ENCODE measurements around the gene PRPF40A.

The PRPF40A gene

GRCh38 chr2:152651834-152652233 lies 65.4 kb downstream of the PRPF40A start:
- no peaks in the 10 kb centered on the region for H3K4me1 ChIP-seq (ENCODE audit: control insufficient read depth, insufficient read depth, low read length)
- no peak for TF ChIP-seq ZNF433 (tag by site-specific recombination; IDR thresholded peaks at IDR 0.05; ENCODE audit: low read depth)
- no peak for TF ChIP-seq ZNF585B (tag by site-specific recombination; IDR thresholded peaks at IDR 0.05)
- TF ChIP-seq ZNF707 (tag by site-specific recombination; IDR thresholded peaks at IDR 0.05), result no peak
- TF ChIP-seq ZNF157 (tag by site-specific recombination; IDR thresholded peaks at IDR 0.05), result no peak
- no peak for TF ChIP-seq PRDM10 (tag by site-specific recombination; IDR thresholded peaks at IDR 0.05)
- no peak for TF ChIP-seq ZNF843 (tag by site-specific recombination; IDR thresholded peaks at IDR 0.05)
- no peak for TF ChIP-seq ZNF621 (tag by site-specific recombination; IDR thresholded peaks at IDR 0.05)
- TF ChIP-seq ZNF677 (tag by site-specific recombination; IDR thresholded peaks at IDR 0.05), result no peak
- TF ChIP-seq, protein P1, sequence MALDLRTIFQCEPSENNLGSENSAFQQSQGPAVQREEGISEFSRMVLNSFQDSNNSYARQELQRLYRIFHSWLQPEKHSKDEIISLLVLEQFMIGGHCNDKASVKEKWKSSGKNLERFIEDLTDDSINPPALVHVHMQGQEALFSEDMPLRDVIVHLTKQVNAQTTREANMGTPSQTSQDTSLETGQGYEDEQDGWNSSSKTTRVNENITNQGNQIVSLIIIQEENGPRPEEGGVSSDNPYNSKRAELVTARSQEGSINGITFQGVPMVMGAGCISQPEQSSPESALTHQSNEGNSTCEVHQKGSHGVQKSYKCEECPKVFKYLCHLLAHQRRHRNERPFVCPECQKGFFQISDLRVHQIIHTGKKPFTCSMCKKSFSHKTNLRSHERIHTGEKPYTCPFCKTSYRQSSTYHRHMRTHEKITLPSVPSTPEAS (tag by site-specific recombination; IDR thresholded peaks at IDR 0.05), result no peak
- no peak for TF ChIP-seq REST (tag by site-specific recombination; IDR thresholded peaks at IDR 0.05)
- TF ChIP-seq ZNF155 (tag by site-specific recombination; IDR thresholded peaks at IDR 0.05), result no peak
- no peak for TF ChIP-seq ZNF776 (tag by site-specific recombination; IDR thresholded peaks at IDR 0.05; ENCODE audit: borderline replicate concordance)
- TF ChIP-seq ZFP3 (tag by site-specific recombination; IDR thresholded peaks at IDR 0.05; ENCODE audit: low read depth), result no peak
- TF ChIP-seq ZNF324 (tag by site-specific recombination; IDR thresholded peaks at IDR 0.05), result no peak
- TF ChIP-seq GLI4 (tag by site-specific recombination; IDR thresholded peaks at IDR 0.05), result no peak
- TF ChIP-seq, protein P2, sequence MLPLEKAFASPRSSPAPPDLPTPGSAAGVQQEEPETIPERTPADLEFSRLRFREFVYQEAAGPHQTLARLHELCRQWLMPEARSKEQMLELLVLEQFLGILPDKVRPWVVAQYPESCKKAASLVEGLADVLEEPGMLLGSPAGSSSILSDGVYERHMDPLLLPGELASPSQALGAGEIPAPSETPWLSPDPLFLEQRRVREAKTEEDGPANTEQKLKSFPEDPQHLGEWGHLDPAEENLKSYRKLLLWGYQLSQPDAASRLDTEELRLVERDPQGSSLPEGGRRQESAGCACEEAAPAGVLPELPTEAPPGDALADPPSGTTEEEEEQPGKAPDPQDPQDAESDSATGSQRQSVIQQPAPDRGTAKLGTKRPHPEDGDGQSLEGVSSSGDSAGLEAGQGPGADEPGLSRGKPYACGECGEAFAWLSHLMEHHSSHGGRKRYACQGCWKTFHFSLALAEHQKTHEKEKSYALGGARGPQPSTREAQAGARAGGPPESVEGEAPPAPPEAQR (tag by site-specific recombination; IDR thresholded peaks at IDR 0.05), result no peak
- TF ChIP-seq ZNF792 (tag by site-specific recombination; IDR thresholded peaks at IDR 0.05), result no peak
- no peak for TF ChIP-seq ZNF354C (tag by site-specific recombination; IDR thresholded peaks at IDR 0.05; ENCODE audit: borderline replicate concordance, low read depth)
- no peak for TF ChIP-seq ZNF138 (tag by site-specific recombination; IDR thresholded peaks at IDR 0.05; ENCODE audit: borderline replicate concordance)
- TF ChIP-seq PATZ1 (tag by site-specific recombination; IDR thresholded peaks at IDR 0.05), result no peak
- no peaks in the 10 kb centered on the region for H3K9me3 ChIP-seq (ENCODE audit: control insufficient read depth, insufficient read depth, low read depth, low read length)
- no peak overlapping the region for H3K27ac ChIP-seq (ENCODE audit: extremely low read depth, low read depth, low read length)
- H3K36me3 ChIP-seq (ENCODE audit: control insufficient read depth in 2 of 2, insufficient read depth in 1 of 2, low read length in 2 of 2), result peaks cover 41 to 80% of the 10 kb centered on the region in 2 experiments
- POLR2A ChIA-PET, result no interaction called here
- CTCF ChIA-PET, result interaction anchor here (1.6 kb wide), 1 partner anchor 64 kb away, joined by 4 read pairs; no protein-coding TSS in a partner anchor
- no peak overlapping the region for H3K4me3 ChIP-seq (ENCODE audit: low read depth, low read length)
